Measurements from ENCODE around the gene P3H1. TPM values are rescaled to one million over a fixed set of nuclear protein-coding genes. Genes with fewer than 3 reads are reported as not detected.

The P3H1 gene
- total RNA-seq, 1 experiment from 2014 or later = 18.1 TPM

DNA sequence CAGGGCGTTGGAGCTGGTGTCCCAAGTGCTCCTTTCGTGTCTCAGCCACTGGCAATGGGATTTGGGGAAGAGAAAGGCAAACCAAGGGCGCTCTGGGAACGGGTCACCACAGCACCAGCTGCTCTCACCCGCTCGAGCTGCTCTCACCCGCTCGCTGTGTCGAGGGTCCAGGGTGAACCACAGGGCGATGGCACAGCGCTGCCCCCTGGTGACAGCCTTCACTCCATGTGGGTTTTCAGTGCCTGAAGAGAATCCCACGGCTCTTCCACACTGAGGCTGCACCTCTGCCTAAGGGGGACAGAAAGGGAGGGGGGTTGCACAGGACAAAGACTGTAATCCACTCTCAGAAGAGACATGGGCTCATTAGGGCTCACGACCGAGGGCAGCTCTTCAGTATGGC is 19.7 kb downstream of the P3H1 start:
- Histone ChIP-seq H3K9me3 (ENCODE audit: low read length) (no peaks in the 10 kb centered on the region), H3K27ac (ENCODE audit: low read length) (no peak overlapping the region), H3K9ac (ENCODE audit: low read length) (no peak overlapping the region), H3K9me2 (replicated peaks; ENCODE audit: insufficient read depth, low read length) (no peaks in the 10 kb centered on the region), H2AFZ (ENCODE audit: low read length) (no peak overlapping the region), H3K4me3 (ENCODE audit: low read length) (no peak overlapping the region), H3K4me2 (ENCODE audit: low read depth, low read length, poor library complexity, severe bottlenecking) (no peak overlapping the region), H3K79me2 (ENCODE audit: low read length) (no peaks in the 10 kb centered on the region), H3K36me3 (ENCODE audit: insufficient read depth, low read length) (peaks cover 11% of the 10 kb centered on the region; the same call in 1 of the 2 replicates), H3K27me3 (ENCODE audit: low read length) (no peaks in the 10 kb centered on the region), H4K20me1 (ENCODE audit: insufficient read depth, low read depth, low read length) (no peaks in the 10 kb centered on the region), H3K4me1 (ENCODE audit: low read length) (no peaks in the 10 kb centered on the region)
- peak; percentile 75 for DNase-seq

- H3K4me2 ChIP-seq (ENCODE audit: low read depth, low read length, poor library complexity, severe bottlenecking) = no peak overlapping the region
- H3K27me3 ChIP-seq (ENCODE audit: low read length) = no peaks in the 10 kb centered on the region
- no peaks in the 10 kb centered on the region for H3K4me1 ChIP-seq (ENCODE audit: low read length)
- no peak overlapping the region for H2AFZ ChIP-seq (ENCODE audit: low read length)
- no peaks in the 10 kb centered on the region for H4K20me1 ChIP-seq (ENCODE audit: insufficient read depth, low read depth, low read length)
- no peak overlapping the region for H3K9ac ChIP-seq (ENCODE audit: low read length)
- no peaks in the 10 kb centered on the region for H3K9me3 ChIP-seq (ENCODE audit: low read length)
- H3K79me2 ChIP-seq (ENCODE audit: low read length) = no peaks in the 10 kb centered on the region
- H3K36me3 ChIP-seq (ENCODE audit: insufficient read depth, low read length) = peaks cover 7% of the 10 kb centered on the region; the same call in 1 of the 2 replicates
- no peaks in the 10 kb centered on the region for H3K9me2 ChIP-seq (replicated peaks; ENCODE audit: insufficient read depth, low read length)
- no peak overlapping the region for H3K27ac ChIP-seq (ENCODE audit: low read length)
- DNase-seq = no peak
- no peak overlapping the region for H3K4me3 ChIP-seq (ENCODE audit: low read length)
These were observed 20.3 kb downstream of the P3H1 start for GRCh38 chr1:42746436-42747105.

DNA sequence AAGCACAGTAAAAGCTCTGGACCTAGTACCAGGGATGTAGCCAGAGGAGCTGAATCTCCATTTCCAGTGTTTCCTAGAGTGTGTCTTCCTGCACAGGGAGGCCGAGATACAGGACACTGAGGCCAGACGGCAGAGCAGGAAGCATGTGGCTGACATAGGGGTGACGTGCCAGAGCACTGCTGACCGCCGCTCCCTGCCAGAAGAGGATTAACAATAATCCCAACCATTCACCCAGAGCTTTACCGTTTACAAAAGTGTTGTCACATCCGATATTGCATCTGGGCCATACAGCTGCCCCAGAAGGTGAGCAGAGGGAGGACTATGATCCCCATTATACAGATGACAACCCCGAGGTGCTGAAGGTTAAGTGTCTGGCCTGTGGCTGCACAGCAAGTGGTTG is 21.0 kb downstream of the P3H1 start:
- Histone ChIP-seq H3K79me2 (ENCODE audit: low read length) (no peaks in the 10 kb centered on the region), H3K4me1 (ENCODE audit: low read length) (no peaks in the 10 kb centered on the region), H3K36me3 (ENCODE audit: insufficient read depth, low read length) (peaks cover 7% of the 10 kb centered on the region; the same call in 1 of the 2 replicates), H3K27ac (ENCODE audit: low read length) (no peak overlapping the region), H3K27me3 (ENCODE audit: low read length) (no peaks in the 10 kb centered on the region), H3K9me2 (replicated peaks; ENCODE audit: insufficient read depth, low read length) (no peaks in the 10 kb centered on the region), H3K4me3 (ENCODE audit: low read length) (no peak overlapping the region), H3K9ac (ENCODE audit: low read length) (no peak overlapping the region), H2AFZ (ENCODE audit: low read length) (no peak overlapping the region), H3K4me2 (ENCODE audit: low read depth, low read length, poor library complexity, severe bottlenecking) (no peak overlapping the region), H4K20me1 (ENCODE audit: insufficient read depth, low read depth, low read length) (no peaks in the 10 kb centered on the region), H3K9me3 (ENCODE audit: low read length) (no peaks in the 10 kb centered on the region)
- no peak for DNase-seq

GRCh38 chr1:42744148-42744413 is 22.7 kb downstream of the P3H1 start:
- H3K4me1 ChIP-seq (ENCODE audit: low read length) = no peaks in the 10 kb centered on the region
- no peak overlapping the region for H2AFZ ChIP-seq (ENCODE audit: low read length)
- no peaks in the 10 kb centered on the region for H3K9me2 ChIP-seq (replicated peaks; ENCODE audit: insufficient read depth, low read length)
- H3K9ac ChIP-seq (ENCODE audit: low read length) = no peak overlapping the region
- no peaks in the 10 kb centered on the region for H4K20me1 ChIP-seq (ENCODE audit: insufficient read depth, low read depth, low read length)
- H3K4me2 ChIP-seq (ENCODE audit: low read depth, low read length, poor library complexity, severe bottlenecking) = no peak overlapping the region
- DNase-seq = no peak
- no peak overlapping the region for H3K4me3 ChIP-seq (ENCODE audit: low read length)
- H3K27ac ChIP-seq (ENCODE audit: low read length) = no peak overlapping the region
- peaks cover 7% of the 10 kb centered on the region; the same call in 1 of the 2 replicates for H3K36me3 ChIP-seq (ENCODE audit: insufficient read depth, low read length)
- H3K27me3 ChIP-seq (ENCODE audit: low read length) = no peaks in the 10 kb centered on the region
- no peaks in the 10 kb centered on the region for H3K79me2 ChIP-seq (ENCODE audit: low read length)
- no peaks in the 10 kb centered on the region for H3K9me3 ChIP-seq (ENCODE audit: low read length)

- no peaks in the 10 kb centered on the region for H3K9me3 ChIP-seq (ENCODE audit: low read length)
- no peaks in the 10 kb centered on the region for H3K9me2 ChIP-seq (replicated peaks; ENCODE audit: insufficient read depth, low read length)
- DNase-seq = no peak
- no peaks in the 10 kb centered on the region for H3K27me3 ChIP-seq (ENCODE audit: low read length)
- H3K27ac ChIP-seq (ENCODE audit: low read length) = no peak overlapping the region
- no peaks in the 10 kb centered on the region for H4K20me1 ChIP-seq (ENCODE audit: insufficient read depth, low read depth, low read length)
- H3K4me1 ChIP-seq (ENCODE audit: low read length) = no peaks in the 10 kb centered on the region
- H3K4me2 ChIP-seq (ENCODE audit: low read depth, low read length, poor library complexity, severe bottlenecking) = no peak overlapping the region
- no peak overlapping the region for H3K4me3 ChIP-seq (ENCODE audit: low read length)
- H3K9ac ChIP-seq (ENCODE audit: low read length) = no peak overlapping the region
- peaks cover 7% of the 10 kb centered on the region; the same call in 1 of the 2 replicates for H3K36me3 ChIP-seq (ENCODE audit: insufficient read depth, low read length)
- H2AFZ ChIP-seq (ENCODE audit: low read length) = no peak overlapping the region
- no peaks in the 10 kb centered on the region for H3K79me2 ChIP-seq (ENCODE audit: low read length)
These were observed 23.3 kb downstream of the P3H1 start for GRCh38 chr1:42743317-42744147.

GRCh38 chr1:42742617-42743316 is 24.1 kb downstream of the P3H1 start:
- DNase-seq = no peak
- Histone ChIP-seq H3K36me3 (ENCODE audit: insufficient read depth, low read length) (peaks cover 7% of the 10 kb centered on the region; the same call in 1 of the 2 replicates), H3K9me2 (replicated peaks; ENCODE audit: insufficient read depth, low read length) (no peaks in the 10 kb centered on the region), H2AFZ (ENCODE audit: low read length) (no peak overlapping the region), H3K27ac (ENCODE audit: low read length) (no peak overlapping the region), H3K4me3 (ENCODE audit: low read length) (no peak overlapping the region), H4K20me1 (ENCODE audit: insufficient read depth, low read depth, low read length) (no peaks in the 10 kb centered on the region), H3K9me3 (ENCODE audit: low read length) (no peaks in the 10 kb centered on the region), H3K27me3 (ENCODE audit: low read length) (no peaks in the 10 kb centered on the region), H3K9ac (ENCODE audit: low read length) (no peak overlapping the region), H3K4me2 (ENCODE audit: low read depth, low read length, poor library complexity, severe bottlenecking) (no peak overlapping the region), H3K79me2 (ENCODE audit: low read length) (no peaks in the 10 kb centered on the region), H3K4me1 (ENCODE audit: low read length) (no peaks in the 10 kb centered on the region)

GRCh38 chr1:42742141-42742540 is 24.7 kb downstream of the P3H1 start:
- Histone ChIP-seq H3K9me2 (replicated peaks; ENCODE audit: insufficient read depth, low read length) (no peaks in the 10 kb centered on the region), H3K79me2 (ENCODE audit: low read length) (no peaks in the 10 kb centered on the region), H3K27me3 (ENCODE audit: low read length) (no peaks in the 10 kb centered on the region), H3K4me1 (ENCODE audit: low read length) (peaks cover 4% of the 10 kb centered on the region), H3K36me3 (ENCODE audit: insufficient read depth, low read length) (peaks cover 7% of the 10 kb centered on the region; the same call in 1 of the 2 replicates), H4K20me1 (ENCODE audit: insufficient read depth, low read depth, low read length) (no peaks in the 10 kb centered on the region), H3K4me2 (ENCODE audit: low read depth, low read length, poor library complexity, severe bottlenecking) (no peak overlapping the region), H3K4me3 (ENCODE audit: low read length) (no peak overlapping the region), H2AFZ (ENCODE audit: low read length) (no peak overlapping the region), H3K9ac (ENCODE audit: low read length) (no peak overlapping the region), H3K27ac (ENCODE audit: low read length) (no peak overlapping the region), H3K9me3 (ENCODE audit: low read length) (no peaks in the 10 kb centered on the region)
- DNase-seq = no peak

GRCh38 chr1:42741706-42742105 is 25.1 kb downstream of the P3H1 start:
- peaks cover 7% of the 10 kb centered on the region; the same call in 1 of the 2 replicates for H3K36me3 ChIP-seq (ENCODE audit: insufficient read depth, low read length)
- no peak for DNase-seq
- no peaks in the 10 kb centered on the region for H4K20me1 ChIP-seq (ENCODE audit: insufficient read depth, low read depth, low read length)
- no peaks in the 10 kb centered on the region for H3K9me2 ChIP-seq (replicated peaks; ENCODE audit: insufficient read depth, low read length)
- no peak overlapping the region for H3K9ac ChIP-seq (ENCODE audit: low read length)
- no peak overlapping the region for H2AFZ ChIP-seq (ENCODE audit: low read length)
- H3K27ac ChIP-seq (ENCODE audit: low read length) = no peak overlapping the region
- peaks cover 7% of the 10 kb centered on the region for H3K4me1 ChIP-seq (ENCODE audit: low read length)
- no peak overlapping the region for H3K4me3 ChIP-seq (ENCODE audit: low read length)
- no peaks in the 10 kb centered on the region for H3K79me2 ChIP-seq (ENCODE audit: low read length)
- H3K4me2 ChIP-seq (ENCODE audit: low read depth, low read length, poor library complexity, severe bottlenecking) = no peak overlapping the region
- no peaks in the 10 kb centered on the region for H3K9me3 ChIP-seq (ENCODE audit: low read length)
- H3K27me3 ChIP-seq (ENCODE audit: low read length) = no peaks in the 10 kb centered on the region
